HG02870 (cell line): ENCODE measurements around the gene PSMB7.

ENCODE experiments used
- ATAC-seq: cut with Tn5 transposase; IDR thresholded peaks from one replicate; pipeline ENCODE4 v1.9.1; 2021; ENCODE audit warnings: mild to moderate bottlenecking, moderate library complexity; ENCODE audit not compliant: unreplicated experiment

Gene PSMB7

DNA sequence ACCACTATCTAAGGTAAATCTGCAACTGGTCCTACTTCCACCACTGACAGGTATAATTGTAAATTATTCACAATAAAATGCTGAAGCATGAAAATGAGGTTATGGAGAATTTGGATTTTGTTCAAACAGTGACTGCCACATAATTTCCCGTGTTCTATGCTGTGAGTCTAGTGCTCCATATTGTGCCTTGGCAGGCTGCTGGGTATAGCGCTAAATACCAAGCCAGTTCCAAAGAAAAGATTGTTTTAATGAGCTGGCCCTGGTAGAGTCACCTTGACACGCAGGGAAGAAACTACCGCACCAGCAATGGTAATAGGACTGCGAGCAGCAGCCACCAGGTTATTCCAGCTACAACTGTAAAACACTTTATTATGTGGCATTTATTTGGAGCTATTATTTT lies 30.4 kb downstream of the PSMB7 start:
- no peak for ATAC-seq

GRCh38 chr9:124384210-124384609 lies 31.0 kb downstream of the PSMB7 start:
- no peak for ATAC-seq

- no peak for ATAC-seq
Measured at GRCh38 chr9:124381170-124381945, 33.9 kb downstream of the PSMB7 start.

DNA sequence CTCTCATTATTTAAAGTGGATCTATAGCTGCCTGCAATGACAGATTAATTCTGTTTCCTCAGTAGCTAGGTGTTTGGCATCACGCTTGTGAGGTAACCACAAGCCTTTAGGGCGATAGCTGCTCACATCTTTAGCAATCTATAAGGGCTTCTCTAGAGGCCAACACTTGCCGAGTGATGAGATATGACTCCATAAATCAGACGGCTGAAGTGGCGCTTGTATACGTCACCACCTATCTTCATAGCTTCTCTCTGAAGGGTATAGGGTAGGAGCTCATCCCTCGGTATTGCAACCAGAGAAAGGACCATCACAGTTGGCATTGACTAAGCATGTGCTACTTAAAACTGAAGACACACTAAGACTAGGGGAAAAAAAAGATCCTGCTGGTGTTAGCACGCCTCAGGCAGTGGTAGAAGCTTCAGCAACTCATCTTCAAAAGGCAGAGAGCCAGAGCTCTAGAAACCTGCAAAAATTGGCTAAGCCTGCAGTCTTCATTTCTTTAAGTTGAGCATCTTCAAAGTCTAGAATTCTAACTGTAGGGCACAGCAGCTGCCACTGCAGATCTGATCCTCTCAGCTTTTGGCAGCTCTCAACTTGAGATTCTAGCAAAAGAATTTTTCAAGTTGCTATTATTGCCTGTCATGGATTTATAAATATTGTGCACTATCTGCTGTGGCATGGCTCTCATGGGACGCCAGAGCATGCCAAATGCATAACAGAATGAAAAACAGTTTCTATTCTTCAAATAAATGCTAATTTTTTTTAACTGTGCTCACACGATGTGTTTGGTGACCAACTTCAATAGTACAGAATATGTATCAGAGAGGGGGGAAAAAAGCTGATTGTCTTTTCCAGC lies 37.5 kb downstream of the PSMB7 start:
- no peak for ATAC-seq

DNA sequence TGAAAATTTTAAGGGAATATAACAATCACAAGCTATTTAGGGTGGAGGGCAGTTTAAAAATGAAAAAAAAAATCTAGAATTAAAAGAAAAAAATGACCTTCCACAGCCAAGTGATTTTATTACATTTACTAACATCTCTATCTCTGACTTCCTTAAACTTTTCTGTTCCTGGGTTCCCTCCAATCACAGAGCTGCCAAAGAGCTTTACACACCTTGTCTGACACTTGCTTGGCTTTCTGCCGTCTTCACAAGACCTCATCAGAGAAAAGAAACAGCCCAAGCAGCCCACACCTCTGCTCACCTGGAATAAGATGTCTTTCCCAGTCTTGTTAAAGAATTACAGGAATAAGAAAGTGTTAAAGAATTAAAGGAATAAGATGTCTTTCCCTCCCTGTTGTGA lies 38.9 kb downstream of the PSMB7 start:
- no peak for ATAC-seq

GRCh38 chr9:124375726-124376125 lies 39.5 kb downstream of the PSMB7 start:
- ATAC-seq, result no peak

DNA sequence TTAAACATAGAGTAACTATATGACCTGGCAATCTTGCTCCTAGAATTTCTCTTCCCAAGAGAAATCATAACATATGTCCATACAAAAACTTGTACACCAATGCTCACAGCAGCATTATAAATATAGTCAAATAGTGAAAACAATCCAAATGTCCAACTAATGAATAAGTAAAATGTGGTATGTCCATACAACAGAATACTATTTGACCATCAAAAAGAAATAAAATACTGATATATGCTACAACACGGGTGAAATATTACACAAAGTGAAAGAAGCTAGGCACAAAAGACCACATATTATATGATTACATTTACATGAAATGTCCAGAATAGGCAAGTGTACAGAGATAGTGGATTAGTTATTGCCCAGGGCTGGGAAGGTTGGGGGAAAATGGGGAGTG lies 41.4 kb downstream of the PSMB7 start:
- ATAC-seq, result no peak

- ATAC-seq, result no peak
Measured at GRCh38 chr9:124373386-124373785, 41.9 kb downstream of the PSMB7 start.

GRCh38 chr9:124372038-124372437 lies 43.2 kb downstream of the PSMB7 start:
- no peak for ATAC-seq

DNA sequence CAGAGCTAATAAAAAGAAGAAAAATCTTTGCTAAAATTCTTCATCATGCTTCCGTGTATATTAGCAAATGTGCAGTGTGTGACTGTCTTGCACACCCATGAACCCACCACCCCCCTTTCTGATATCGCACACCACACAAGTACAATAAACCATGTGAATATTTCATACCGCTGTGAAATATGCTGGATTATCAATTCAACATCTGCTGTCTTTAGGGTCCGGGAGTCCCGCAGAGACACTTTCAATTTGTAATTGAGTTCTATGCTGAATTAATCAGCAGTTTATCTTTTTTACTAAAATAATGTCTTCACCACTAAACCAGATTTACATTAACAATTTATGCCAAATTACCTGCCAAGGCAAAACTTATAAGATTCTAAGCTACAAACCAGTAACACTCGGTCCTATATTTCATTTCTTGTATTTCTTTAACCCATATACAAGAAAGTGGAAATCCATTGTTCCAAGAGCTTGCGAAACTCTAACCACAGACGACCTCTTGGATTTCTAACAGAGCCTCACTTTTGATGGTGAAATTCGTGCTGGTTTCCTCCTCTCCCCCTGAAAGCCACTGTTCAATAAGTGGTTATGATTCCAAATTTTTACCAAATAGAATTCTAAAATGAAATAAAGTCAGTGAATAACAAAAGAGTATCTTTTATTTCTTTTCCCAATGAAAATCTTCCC lies 44.2 kb downstream of the PSMB7 start:
- no peak for ATAC-seq

GRCh38 chr9:124369231-124369797 lies 45.9 kb downstream of the PSMB7 start:
- ATAC-seq, result no peak

- ATAC-seq, result no peak
Measured at GRCh38 chr9:124368692-124369091, 46.5 kb downstream of the PSMB7 start.

- no peak for ATAC-seq
Measured at GRCh38 chr9:124366476-124367220, 48.6 kb downstream of the PSMB7 start.

GRCh38 chr9:124365036-124365435 lies 50.2 kb downstream of the PSMB7 start:
- ATAC-seq, result no peak

GRCh38 chr9:124364141-124364540 lies 51.1 kb downstream of the PSMB7 start:
- ATAC-seq, result no peak

- ATAC-seq, result no peak
Measured at GRCh38 chr9:124363326-124364096, 51.7 kb downstream of the PSMB7 start.

GRCh38 chr9:124361128-124361527 lies 54.1 kb downstream of the PSMB7 start:
- no peak for ATAC-seq

- ATAC-seq, result no peak
Measured at GRCh38 chr9:124359855-124360678, 55.2 kb downstream of the PSMB7 start.

DNA sequence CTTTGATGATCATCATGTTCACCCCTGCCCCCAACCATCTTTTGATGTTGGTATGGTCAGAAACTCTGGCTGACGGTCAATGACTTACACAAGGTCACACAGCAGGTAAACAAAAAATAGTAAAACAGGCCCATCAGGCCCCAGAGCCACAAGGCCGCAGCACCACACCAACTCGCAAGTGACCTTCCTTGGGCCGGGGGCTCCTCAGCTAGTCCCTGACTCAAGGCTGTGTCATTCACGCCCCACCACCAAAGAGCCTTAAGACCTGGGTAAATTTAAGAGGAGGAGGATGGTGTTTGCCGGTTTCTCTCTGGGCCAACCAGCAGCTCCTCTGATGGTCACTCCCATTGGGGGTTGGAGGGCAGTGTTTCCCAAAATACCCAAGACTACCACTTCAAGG lies 55.8 kb downstream of the PSMB7 start:
- no peak for ATAC-seq
